ENCODE results near the gene MARK1.

- TF ChIP-seq, protein P1, sequence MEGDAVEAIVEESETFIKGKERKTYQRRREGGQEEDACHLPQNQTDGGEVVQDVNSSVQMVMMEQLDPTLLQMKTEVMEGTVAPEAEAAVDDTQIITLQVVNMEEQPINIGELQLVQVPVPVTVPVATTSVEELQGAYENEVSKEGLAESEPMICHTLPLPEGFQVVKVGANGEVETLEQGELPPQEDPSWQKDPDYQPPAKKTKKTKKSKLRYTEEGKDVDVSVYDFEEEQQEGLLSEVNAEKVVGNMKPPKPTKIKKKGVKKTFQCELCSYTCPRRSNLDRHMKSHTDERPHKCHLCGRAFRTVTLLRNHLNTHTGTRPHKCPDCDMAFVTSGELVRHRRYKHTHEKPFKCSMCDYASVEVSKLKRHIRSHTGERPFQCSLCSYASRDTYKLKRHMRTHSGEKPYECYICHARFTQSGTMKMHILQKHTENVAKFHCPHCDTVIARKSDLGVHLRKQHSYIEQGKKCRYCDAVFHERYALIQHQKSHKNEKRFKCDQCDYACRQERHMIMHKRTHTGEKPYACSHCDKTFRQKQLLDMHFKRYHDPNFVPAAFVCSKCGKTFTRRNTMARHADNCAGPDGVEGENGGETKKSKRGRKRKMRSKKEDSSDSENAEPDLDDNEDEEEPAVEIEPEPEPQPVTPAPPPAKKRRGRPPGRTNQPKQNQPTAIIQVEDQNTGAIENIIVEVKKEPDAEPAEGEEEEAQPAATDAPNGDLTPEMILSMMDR (conservative IDR thresholded peaks at IDR 0.05; ENCODE audit: low read depth in 2 of 2) = no peak
- TF ChIP-seq, protein P2, sequence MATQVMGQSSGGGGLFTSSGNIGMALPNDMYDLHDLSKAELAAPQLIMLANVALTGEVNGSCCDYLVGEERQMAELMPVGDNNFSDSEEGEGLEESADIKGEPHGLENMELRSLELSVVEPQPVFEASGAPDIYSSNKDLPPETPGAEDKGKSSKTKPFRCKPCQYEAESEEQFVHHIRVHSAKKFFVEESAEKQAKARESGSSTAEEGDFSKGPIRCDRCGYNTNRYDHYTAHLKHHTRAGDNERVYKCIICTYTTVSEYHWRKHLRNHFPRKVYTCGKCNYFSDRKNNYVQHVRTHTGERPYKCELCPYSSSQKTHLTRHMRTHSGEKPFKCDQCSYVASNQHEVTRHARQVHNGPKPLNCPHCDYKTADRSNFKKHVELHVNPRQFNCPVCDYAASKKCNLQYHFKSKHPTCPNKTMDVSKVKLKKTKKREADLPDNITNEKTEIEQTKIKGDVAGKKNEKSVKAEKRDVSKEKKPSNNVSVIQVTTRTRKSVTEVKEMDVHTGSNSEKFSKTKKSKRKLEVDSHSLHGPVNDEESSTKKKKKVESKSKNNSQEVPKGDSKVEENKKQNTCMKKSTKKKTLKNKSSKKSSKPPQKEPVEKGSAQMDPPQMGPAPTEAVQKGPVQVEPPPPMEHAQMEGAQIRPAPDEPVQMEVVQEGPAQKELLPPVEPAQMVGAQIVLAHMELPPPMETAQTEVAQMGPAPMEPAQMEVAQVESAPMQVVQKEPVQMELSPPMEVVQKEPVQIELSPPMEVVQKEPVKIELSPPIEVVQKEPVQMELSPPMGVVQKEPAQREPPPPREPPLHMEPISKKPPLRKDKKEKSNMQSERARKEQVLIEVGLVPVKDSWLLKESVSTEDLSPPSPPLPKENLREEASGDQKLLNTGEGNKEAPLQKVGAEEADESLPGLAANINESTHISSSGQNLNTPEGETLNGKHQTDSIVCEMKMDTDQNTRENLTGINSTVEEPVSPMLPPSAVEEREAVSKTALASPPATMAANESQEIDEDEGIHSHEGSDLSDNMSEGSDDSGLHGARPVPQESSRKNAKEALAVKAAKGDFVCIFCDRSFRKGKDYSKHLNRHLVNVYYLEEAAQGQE (IDR thresholded peaks at IDR 0.05; ENCODE audit: unreplicated experiment) = no peak
- TF ChIP-seq POLR2AphosphoS5 (IDR thresholded peaks at IDR 0.05; ENCODE audit: low read depth) = no peak
- no peak for TF ChIP-seq NANOG (IDR thresholded peaks at IDR 0.05; ENCODE audit: borderline replicate concordance)
- no peak for TF ChIP-seq EZH2 (IDR thresholded peaks at IDR 0.05; ENCODE audit: low read depth, unreplicated experiment)
- no peak for TF ChIP-seq EZH2phosphoT487 (IDR thresholded peaks at IDR 0.05; ENCODE audit: unreplicated experiment)
- no peak for TF ChIP-seq ETS1 (IDR thresholded peaks at IDR 0.05)
- TF ChIP-seq STAT1 (IDR thresholded peaks at IDR 0.05; ENCODE audit: unreplicated experiment) = no peak
- TF ChIP-seq, protein P3, sequence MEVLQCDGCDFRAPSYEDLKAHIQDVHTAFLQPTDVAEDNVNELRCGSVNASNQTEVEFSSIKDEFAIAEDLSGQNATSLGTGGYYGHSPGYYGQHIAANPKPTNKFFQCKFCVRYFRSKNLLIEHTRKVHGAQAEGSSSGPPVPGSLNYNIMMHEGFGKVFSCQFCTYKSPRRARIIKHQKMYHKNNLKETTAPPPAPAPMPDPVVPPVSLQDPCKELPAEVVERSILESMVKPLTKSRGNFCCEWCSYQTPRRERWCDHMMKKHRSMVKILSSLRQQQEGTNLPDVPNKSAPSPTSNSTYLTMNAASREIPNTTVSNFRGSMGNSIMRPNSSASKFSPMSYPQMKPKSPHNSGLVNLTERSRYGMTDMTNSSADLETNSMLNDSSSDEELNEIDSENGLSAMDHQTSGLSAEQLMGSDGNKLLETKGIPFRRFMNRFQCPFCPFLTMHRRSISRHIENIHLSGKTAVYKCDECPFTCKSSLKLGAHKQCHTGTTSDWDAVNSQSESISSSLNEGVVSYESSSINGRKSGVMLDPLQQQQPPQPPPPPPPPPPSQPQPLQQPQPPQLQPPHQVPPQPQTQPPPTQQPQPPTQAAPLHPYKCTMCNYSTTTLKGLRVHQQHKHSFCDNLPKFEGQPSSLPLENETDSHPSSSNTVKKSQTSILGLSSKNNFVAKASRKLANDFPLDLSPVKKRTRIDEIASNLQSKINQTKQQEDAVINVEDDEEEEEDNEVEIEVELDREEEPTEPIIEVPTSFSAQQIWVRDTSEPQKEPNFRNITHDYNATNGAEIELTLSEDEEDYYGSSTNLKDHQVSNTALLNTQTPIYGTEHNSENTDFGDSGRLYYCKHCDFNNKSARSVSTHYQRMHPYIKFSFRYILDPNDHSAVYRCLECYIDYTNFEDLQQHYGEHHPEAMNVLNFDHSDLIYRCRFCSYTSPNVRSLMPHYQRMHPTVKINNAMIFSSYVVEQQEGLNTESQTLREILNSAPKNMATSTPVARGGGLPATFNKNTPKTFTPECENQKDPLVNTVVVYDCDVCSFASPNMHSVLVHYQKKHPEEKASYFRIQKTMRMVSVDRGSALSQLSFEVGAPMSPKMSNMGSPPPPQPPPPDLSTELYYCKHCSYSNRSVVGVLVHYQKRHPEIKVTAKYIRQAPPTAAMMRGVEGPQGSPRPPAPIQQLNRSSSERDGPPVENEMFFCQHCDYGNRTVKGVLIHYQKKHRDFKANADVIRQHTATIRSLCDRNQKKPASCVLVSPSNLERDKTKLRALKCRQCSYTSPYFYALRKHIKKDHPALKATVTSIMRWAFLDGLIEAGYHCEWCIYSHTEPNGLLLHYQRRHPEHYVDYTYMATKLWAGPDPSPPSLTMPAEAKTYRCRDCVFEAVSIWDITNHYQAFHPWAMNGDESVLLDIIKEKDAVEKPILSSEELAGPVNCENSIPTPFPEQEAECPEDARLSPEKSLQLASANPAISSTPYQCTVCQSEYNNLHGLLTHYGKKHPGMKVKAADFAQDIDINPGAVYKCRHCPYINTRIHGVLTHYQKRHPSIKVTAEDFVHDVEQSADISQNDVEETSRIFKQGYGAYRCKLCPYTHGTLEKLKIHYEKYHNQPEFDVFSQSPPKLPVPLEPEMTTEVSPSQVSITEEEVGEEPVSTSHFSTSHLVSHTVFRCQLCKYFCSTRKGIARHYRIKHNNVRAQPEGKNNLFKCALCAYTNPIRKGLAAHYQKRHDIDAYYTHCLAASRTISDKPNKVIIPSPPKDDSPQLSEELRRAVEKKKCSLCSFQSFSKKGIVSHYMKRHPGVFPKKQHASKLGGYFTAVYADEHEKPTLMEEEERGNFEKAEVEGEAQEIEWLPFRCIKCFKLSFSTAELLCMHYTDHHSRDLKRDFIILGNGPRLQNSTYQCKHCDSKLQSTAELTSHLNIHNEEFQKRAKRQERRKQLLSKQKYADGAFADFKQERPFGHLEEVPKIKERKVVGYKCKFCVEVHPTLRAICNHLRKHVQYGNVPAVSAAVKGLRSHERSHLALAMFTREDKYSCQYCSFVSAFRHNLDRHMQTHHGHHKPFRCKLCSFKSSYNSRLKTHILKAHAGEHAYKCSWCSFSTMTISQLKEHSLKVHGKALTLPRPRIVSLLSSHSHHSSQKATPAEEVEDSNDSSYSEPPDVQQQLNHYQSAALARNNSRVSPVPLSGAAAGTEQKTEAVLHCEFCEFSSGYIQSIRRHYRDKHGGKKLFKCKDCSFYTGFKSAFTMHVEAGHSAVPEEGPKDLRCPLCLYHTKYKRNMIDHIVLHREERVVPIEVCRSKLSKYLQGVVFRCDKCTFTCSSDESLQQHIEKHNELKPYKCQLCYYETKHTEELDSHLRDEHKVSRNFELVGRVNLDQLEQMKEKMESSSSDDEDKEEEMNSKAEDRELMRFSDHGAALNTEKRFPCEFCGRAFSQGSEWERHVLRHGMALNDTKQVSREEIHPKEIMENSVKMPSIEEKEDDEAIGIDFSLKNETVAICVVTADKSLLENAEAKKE (CRISPR knock-in tag; IDR thresholded peaks at IDR 0.05) = no peak
Measured at GRCh38 chr1:220565670-220566069, 37.7 kb downstream of the MARK1 start.
